ENCODE measurements around the gene NPAS2.

DNA sequence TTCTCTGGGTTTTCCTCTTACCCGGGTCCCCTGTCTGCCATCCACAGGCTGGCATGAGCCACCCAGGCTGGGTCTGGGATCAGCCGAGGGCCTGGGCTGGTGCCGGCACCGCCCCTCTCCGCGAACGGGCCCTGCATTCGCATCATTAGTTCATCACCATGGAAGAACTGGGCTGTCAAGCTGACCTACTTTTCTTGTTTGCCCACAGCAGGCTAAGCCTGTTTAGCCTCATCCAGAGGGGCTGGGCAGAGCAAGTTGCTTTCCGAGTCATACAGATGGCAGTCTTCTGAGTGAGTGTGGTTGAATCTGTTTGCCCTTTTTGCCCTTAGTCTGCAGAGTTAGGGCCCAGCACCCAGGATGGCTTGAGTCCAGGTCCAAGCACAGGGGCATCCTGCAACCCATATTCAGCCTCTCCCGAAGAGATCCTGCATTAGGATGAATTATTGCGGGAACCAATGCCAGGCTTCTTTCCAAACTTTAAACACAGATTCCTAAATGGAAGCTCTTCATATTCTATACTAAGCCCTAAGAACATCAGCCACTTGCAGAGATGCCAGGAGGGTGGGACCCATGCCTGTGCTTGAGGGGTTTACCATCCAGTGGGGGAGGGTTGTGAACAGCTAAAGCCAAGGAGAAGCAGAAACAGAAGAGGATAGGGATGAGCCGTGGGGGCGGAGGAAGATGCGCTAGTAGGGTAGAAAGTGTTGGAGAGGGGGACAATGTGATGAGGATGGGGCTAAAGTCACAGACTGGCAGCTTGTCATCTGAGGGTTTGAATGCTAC is 68.0 kb downstream of the NPAS2 start:
- TF ChIP-seq CTCF (IDR thresholded peaks at IDR 0.05) (no peak), EP300 (IDR thresholded peaks at IDR 0.05) (no peak)

All from tibial nerve (tissue), 4 donors.